Activated T-cell treated with anti-CD3 and anti-CD28 coated beads, Interleukin-2, amount 50 U/mL, for 4 hours (primary cell): Measurements from ENCODE around the gene SLC16A8. TPM values are rescaled to one million over a fixed set of nuclear protein-coding genes. Genes with fewer than 3 reads are reported as not detected.

ENCODE experiments used
- ATAC-seq, 2 donors: fragments of 200-7000 bp; cut with Tn5 transposase; one replicate each; pipeline ENCODE4 v1.10.0; 2021
- DNase-seq: peaks from one replicate; pipeline ENCODE4 v3.0.0-alpha.2; 2020
- H3K27me3 Mint-ChIP-seq: one replicate; pipeline ENCODE4 v1.8.0; 2021; ENCODE audit warnings: low read depth, mixed read lengths
- H3K36me3 Mint-ChIP-seq: one replicate; pipeline ENCODE4 v1.8.0; 2022; ENCODE audit warnings: mixed read lengths; ENCODE audit not compliant: insufficient read depth
- H3K4me1 Mint-ChIP-seq: one replicate; pipeline ENCODE4 v1.8.0; 2021; ENCODE audit warnings: low read depth, mixed read lengths
- H3K4me3 Mint-ChIP-seq: one replicate; pipeline ENCODE4 v1.8.0; 2021; ENCODE audit warnings: mild to moderate bottlenecking, moderate library complexity, mixed read lengths
- H3K9me3 Mint-ChIP-seq: one replicate; pipeline ENCODE4 v1.8.0; 2021; ENCODE audit warnings: mixed read lengths
- total RNA-seq, 3 donors: library from RNA; stranded (reverse); gene quantifications; one replicate each; pipeline ENCODE4 v1.2.1, GENCODE V29; 2021

The SLC16A8 gene
- total RNA-seq, 3 donors from 2014 or later, result not detected

DNA sequence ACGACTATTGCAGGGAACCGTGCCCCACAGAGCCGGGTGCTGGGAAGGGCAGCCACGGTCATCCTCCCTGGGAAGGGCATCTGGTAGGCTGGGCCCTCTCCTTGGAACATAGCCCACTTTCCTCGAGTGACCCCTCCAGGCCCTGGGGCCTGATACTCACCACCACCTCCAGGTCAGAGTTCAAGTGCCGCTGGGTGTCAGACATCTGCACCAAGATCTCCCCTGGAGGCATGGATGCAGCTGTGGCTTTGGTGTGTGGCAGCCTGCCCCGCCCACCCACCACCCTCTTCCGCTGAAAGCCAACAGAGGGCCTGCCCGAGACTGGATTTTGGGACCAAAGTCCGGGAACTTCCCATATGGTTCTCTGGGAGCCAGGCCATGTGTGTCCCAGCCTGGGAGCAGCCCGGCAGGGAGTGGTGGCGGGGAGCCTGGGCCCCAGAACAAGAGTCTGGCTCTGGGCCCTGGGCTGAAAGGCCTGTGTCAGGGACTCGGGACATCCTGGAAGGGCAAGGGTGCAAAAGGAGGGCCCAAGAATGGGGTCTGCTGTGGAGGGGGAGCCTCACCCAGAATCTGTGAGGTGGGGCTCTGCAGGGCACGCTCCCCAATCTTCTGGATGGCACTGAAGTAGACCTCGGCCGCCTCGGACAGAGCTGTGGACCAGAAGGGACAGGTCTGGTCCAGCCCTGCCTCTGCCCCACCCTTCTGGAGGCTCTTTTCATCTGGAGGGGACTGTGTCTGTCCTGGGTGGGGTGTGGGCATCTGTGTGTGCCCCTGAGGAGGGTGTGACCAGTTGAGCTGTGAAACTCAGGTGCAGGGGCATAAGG lies 23.9 kb upstream of the SLC16A8 start:
- DNase-seq (no peak), ATAC-seq (peak in 1 of 2 donors; percentile 15)
- Mint-ChIP-seq H3K4me1 (peaks cover 8% of the 10 kb centered on the region), H3K9me3 (no peaks in the 10 kb centered on the region), H3K4me3 (no peak overlapping the region), H3K36me3 (peaks cover 1% of the 10 kb centered on the region), H3K27me3 (no peaks in the 10 kb centered on the region)

- peaks cover 8% of the 10 kb centered on the region for H3K4me1 Mint-ChIP-seq
- H3K27me3 Mint-ChIP-seq, result no peaks in the 10 kb centered on the region
- no peak for ATAC-seq
- no peaks in the 10 kb centered on the region for H3K36me3 Mint-ChIP-seq
- H3K4me3 Mint-ChIP-seq, result no peak overlapping the region
- no peaks in the 10 kb centered on the region for H3K9me3 Mint-ChIP-seq
- DNase-seq, result no peak
Measured at GRCh38 chr22:38106814-38107578, 23.0 kb upstream of the SLC16A8 start.

DNA sequence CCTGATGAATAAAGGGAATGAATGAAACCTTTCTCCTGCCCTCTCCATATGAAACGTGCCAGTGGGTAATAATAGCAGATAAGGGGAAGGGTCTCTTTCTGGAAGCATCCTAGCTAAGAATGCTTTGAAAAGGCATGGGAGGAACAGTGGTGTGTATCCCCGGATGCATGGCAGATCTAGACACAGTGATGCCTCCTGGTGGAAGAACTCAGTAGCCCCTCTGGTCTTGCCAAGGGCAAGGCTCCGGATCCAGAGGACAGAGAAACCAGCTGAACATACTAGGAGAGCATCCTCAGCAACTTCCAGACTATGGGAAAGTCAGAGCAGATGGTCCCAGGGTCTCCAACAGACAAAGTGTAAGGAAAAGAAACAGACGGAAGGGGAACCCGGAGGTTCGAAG lies 20.1 kb upstream of the SLC16A8 start:
- Mint-ChIP-seq H3K4me1 (peaks cover 8% of the 10 kb centered on the region), H3K4me3 (no peak overlapping the region), H3K36me3 (peaks cover 2% of the 10 kb centered on the region), H3K9me3 (no peaks in the 10 kb centered on the region), H3K27me3 (no peaks in the 10 kb centered on the region)
- DNase-seq (no peak), ATAC-seq (no peak)

DNA sequence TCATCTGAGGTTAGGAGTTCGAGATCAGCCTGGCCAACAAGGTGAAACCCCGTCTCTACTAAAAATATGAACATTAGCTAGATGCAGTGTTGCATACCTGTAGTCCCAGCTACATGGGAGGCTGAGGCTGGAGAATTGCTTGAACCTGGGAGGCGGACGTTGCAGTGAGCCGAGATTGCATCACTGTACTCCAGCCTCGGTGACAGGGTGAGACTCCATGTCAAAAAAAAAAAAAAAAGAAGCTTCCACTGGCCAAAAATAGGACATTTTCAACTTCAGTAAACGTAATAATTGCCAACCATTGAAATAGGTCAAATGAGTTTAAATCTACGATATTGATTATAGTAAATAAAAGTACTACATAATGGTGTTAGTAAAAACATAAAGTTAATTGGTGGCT lies 19.7 kb upstream of the SLC16A8 start:
- H3K4me1 Mint-ChIP-seq, result peaks cover 8% of the 10 kb centered on the region
- no peak overlapping the region for H3K4me3 Mint-ChIP-seq
- H3K27me3 Mint-ChIP-seq, result no peaks in the 10 kb centered on the region
- DNase-seq (no peak), ATAC-seq (no peak)
- H3K36me3 Mint-ChIP-seq, result peaks cover 2% of the 10 kb centered on the region
- H3K9me3 Mint-ChIP-seq, result no peaks in the 10 kb centered on the region

GRCh38 chr22:38098410-38099249 lies 14.6 kb upstream of the SLC16A8 start:
- ATAC-seq (no peak), DNase-seq (no peak)
- peaks cover 11% of the 10 kb centered on the region for H3K36me3 Mint-ChIP-seq
- no peaks in the 10 kb centered on the region for H3K4me1 Mint-ChIP-seq
- H3K9me3 Mint-ChIP-seq, result no peaks in the 10 kb centered on the region
- H3K4me3 Mint-ChIP-seq, result no peak overlapping the region
- H3K27me3 Mint-ChIP-seq, result no peaks in the 10 kb centered on the region

DNA sequence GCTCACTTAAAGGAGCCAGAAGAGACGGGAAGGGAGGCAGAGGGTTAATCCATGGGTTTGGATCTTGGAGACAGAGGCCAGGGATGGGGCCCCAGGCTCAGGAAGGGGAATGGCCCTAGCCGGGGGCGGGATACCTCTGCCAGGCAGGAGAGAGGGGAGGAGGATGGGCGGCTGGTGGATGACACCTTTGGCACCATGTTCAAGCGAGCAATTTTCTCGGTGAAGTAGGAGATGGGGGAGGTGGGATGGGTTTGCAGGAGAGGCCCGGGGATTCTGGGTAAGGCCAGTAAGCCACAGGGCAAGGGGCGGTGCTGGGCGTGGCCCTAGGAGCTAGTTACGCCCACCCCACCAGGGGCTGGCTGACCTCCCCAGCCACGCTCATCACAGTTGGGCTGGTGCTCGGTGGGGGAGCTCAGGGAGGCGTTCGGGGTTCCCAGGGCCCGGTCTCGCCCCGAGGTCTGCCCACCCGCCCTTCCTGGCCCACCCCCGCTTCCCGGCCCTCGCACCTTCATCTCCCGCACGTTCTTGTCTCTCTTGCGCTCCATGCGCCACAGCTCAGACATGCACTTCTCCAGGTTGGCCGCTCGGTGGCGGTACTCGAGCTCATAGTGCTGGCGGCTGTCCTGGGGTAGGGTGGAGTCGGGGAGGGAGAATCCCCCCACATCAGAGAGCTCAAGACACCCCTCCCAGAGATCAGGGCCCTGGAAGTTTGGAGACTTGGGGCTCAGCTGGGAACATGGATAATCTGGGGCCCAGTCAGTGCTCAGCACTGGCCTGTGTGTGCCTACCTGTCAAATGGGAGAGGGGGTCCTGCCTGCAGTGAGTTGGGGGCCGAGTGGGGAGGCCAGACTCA lies 13.8 kb upstream of the SLC16A8 start:
- no peak for ATAC-seq

GRCh38 chr22:38097058-38097457 lies 13.1 kb upstream of the SLC16A8 start:
- ATAC-seq (no peak), DNase-seq (no peak)
- no peaks in the 10 kb centered on the region for H3K9me3 Mint-ChIP-seq
- no peaks in the 10 kb centered on the region for H3K27me3 Mint-ChIP-seq
- H3K4me1 Mint-ChIP-seq, result no peaks in the 10 kb centered on the region
- no peak overlapping the region for H3K4me3 Mint-ChIP-seq
- peaks cover 18% of the 10 kb centered on the region for H3K36me3 Mint-ChIP-seq

More for the DNA sequence above, 13.8 kb upstream of the SLC16A8 start:
- DNase-seq, result no peak
- peaks cover 15% of the 10 kb centered on the region for H3K36me3 Mint-ChIP-seq
- H3K27me3 Mint-ChIP-seq, result no peaks in the 10 kb centered on the region
- no peaks in the 10 kb centered on the region for H3K4me1 Mint-ChIP-seq
- no peaks in the 10 kb centered on the region for H3K9me3 Mint-ChIP-seq
- no peak overlapping the region for H3K4me3 Mint-ChIP-seq

- Mint-ChIP-seq H3K9me3 (no peaks in the 10 kb centered on the region), H3K4me3 (no peak overlapping the region), H3K27me3 (peaks cover 18% of the 10 kb centered on the region), H3K36me3 (peaks cover 13% of the 10 kb centered on the region), H3K4me1 (no peaks in the 10 kb centered on the region)
- no peak for ATAC-seq
- no peak for DNase-seq
Measured at GRCh38 chr22:38089474-38089851, 5.5 kb upstream of the SLC16A8 start.

GRCh38 chr22:38088629-38089473 lies 4.9 kb upstream of the SLC16A8 start:
- no peak for ATAC-seq
- DNase-seq, result no peak
- Mint-ChIP-seq H3K9me3 (no peaks in the 10 kb centered on the region), H3K36me3 (peaks cover 11% of the 10 kb centered on the region), H3K4me3 (no peak overlapping the region), H3K4me1 (no peaks in the 10 kb centered on the region), H3K27me3 (peaks cover 18% of the 10 kb centered on the region)

- Mint-ChIP-seq H3K36me3 (peaks cover 6% of the 10 kb centered on the region), H3K27me3 (peaks cover 25% of the 10 kb centered on the region), H3K4me3 (no peak overlapping the region), H3K4me1 (no peaks in the 10 kb centered on the region), H3K9me3 (no peaks in the 10 kb centered on the region)
- ATAC-seq, result no peak
- no peak for DNase-seq
Measured at GRCh38 chr22:38087855-38088254, 3.9 kb upstream of the SLC16A8 start.

DNA sequence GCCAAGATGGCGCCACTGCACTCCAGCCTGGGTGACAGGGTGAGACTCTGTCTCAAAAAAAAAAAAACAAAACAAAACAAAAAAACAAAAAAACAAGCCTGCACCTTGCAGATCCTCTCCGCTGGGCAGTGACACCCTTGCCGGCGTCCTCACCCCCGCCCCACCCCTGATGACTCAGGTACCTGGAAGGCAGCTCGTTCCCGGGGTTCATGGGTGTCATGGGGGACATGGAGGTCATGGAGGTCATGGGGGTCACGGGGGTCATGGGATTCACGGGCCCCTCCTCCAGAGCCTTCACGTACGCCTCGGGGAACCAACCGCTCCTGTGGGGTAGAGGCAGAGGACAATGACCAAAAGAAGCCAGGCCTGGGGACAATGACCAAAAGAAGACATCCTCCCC lies 3.0 kb upstream of the SLC16A8 start:
- Mint-ChIP-seq H3K36me3 (peaks cover 4% of the 10 kb centered on the region), H3K4me1 (no peaks in the 10 kb centered on the region), H3K9me3 (no peaks in the 10 kb centered on the region), H3K27me3 (peaks cover 26% of the 10 kb centered on the region), H3K4me3 (no peak overlapping the region)
- ATAC-seq, result no peak
- no peak for DNase-seq

- H3K27me3 Mint-ChIP-seq, result peaks cover 30% of the 10 kb centered on the region
- no peak overlapping the region for H3K4me3 Mint-ChIP-seq
- ATAC-seq, result no peak
- H3K9me3 Mint-ChIP-seq, result no peaks in the 10 kb centered on the region
- no peak for DNase-seq
- peaks cover 2% of the 10 kb centered on the region for H3K36me3 Mint-ChIP-seq
- H3K4me1 Mint-ChIP-seq, result no peaks in the 10 kb centered on the region
Measured at GRCh38 chr22:38086001-38086845, 2.2 kb upstream of the SLC16A8 start.
